Kidney (tissue), 14 donors: ENCODE measurements around the gene FAM170B. TPM values are rescaled to one million over a fixed set of nuclear protein-coding genes. Genes with fewer than 3 reads are reported as not detected.

ENCODE experiments used
- DNase-seq, 5 donors: peaks; one replicate each; pipeline ENCODE4 v3.0.0-alpha.2; 2013 to 2020
- FAIRE-seq: peaks from 2 replicates; lab custom pipeline; 2012; peaks lifted over from hg19 to GRCh38; lab: Jason Lieb, UNC
- H3K27ac ChIP-seq, 2 donors: one replicate each; pipeline ENCODE4 v1.7.0; 2013; ENCODE audit warnings: low read depth in 2 of 2, low read length in 2 of 2, inconsistent platforms in 1 of 2
- H3K27me3 ChIP-seq: one replicate; pipeline ENCODE4 v1.7.1; 2013; ENCODE audit warnings: low read length, inconsistent platforms; ENCODE audit not compliant: control insufficient read depth, insufficient read depth
- H3K36me3 ChIP-seq, 3 donors: one replicate each; pipeline versions ENCODE4 v1.7.0 to v1.7.1; 2013; ENCODE audit warnings: low read length in 3 of 3, control low read depth in 1 of 3, inconsistent platforms in 1 of 3; ENCODE audit not compliant: insufficient read depth in 3 of 3, control insufficient read depth in 2 of 3
- H3K4me1 ChIP-seq, 3 donors: one replicate each; pipeline versions ENCODE4 v1.7.0 to v1.7.1; 2013; ENCODE audit warnings: low read length in 3 of 3, inconsistent platforms in 1 of 3, low read depth in 1 of 3; ENCODE audit not compliant: control insufficient read depth in 2 of 3, insufficient read depth in 2 of 3
- H3K4me3 ChIP-seq, 3 donors: one replicate each; pipeline versions ENCODE4 v1.7.0 to v1.8.1; 2013; ENCODE audit warnings: low read length in 3 of 3, control low read depth in 1 of 3, inconsistent platforms in 1 of 3
- H3K9ac ChIP-seq, 3 donors: one replicate each; pipeline versions ENCODE4 v1.7.0 to v1.7.1; 2013; ENCODE audit warnings: low read length in 3 of 3, control low read depth in 1 of 3, inconsistent platforms in 1 of 3
- H3K9me3 ChIP-seq, 3 donors: one replicate each; pipeline versions ENCODE4 v1.7.0 to v1.7.1; 2013; ENCODE audit warnings: low read length in 3 of 3, control low read depth in 1 of 3, inconsistent platforms in 1 of 3; ENCODE audit not compliant: control insufficient read depth in 2 of 3, insufficient read depth in 1 of 3
- CTCF ChIP-seq: IDR thresholded peaks from 3 replicates; pipeline ENCODE4 v1.5.1; 2012; ENCODE audit warnings: mild to moderate bottlenecking, moderate library complexity, borderline replicate concordance; ENCODE audit not compliant: insufficient read depth; ENCODE audit errors: extremely low read depth
- intact Hi-C: fragments of 100-400 bp; cut with DNase I; formaldehyde crosslinking; loops from one replicate; pipeline ENCODE4 v1.11.1; 2022
- polyA plus RNA-seq: library from polyadenylated mRNA; stranded (reverse); fragments of 350-450 nt; fragmentation: Illumina TruSeq; extraction: RNeasy Lipid Tissue Mini Kit (QIAGEN cat#74804); gene quantifications from one replicate; pipeline ENCODE4 v1.2.3, GENCODE V29; 2014; ENCODE audit warnings: low read depth, low replicate concordance; ENCODE audit not compliant: insufficient read depth
- total RNA-seq: library from RNA; stranded (reverse); fragmentation: NEBNext Ultra II Directional; extraction: Animal tissue kit (Norgen Biotek cat#: 25700); gene quantifications from one replicate; pipeline ENCODE4 v1.2.1, GENCODE V29; 2021
- donor health status: control.
- donor health status: control.
- donor health status: control.
- donor health status: control.
- donor health status: control.
- donor health status: DM: yes; HTN: yes; CAD: no.
- donor health status: Normal renal cell carcinoma (clear cell type).

The FAM170B gene
- total and polyA plus RNA-seq, 2 donors from 2014 or later = not detected

GRCh38 chr10:49165821-49166483, 32.1 kb upstream of the FAM170B start:
- no peak for TF ChIP-seq CTCF
- no peaks in the 10 kb centered on the region for H3K4me1 ChIP-seq
- intact Hi-C loops = loop anchor here (10.0 kb wide), 1 partner anchor 191 kb away; no protein-coding TSS in a partner anchor
- H3K27me3 ChIP-seq = no peaks in the 10 kb centered on the region
- DNase-seq = peak in 3 of 5 donors; percentile 37 to 51 (median 51)
- no peak for FAIRE-seq
- H3K36me3 ChIP-seq = no peaks in the 10 kb centered on the region
- H3K9me3 ChIP-seq = no peaks in the 10 kb centered on the region
- no peak overlapping the region for H3K9ac ChIP-seq
- no peak overlapping the region for H3K4me3 ChIP-seq
- no peak overlapping the region for H3K27ac ChIP-seq

- H3K4me1 ChIP-seq = no peaks in the 10 kb centered on the region
- no peak overlapping the region for H3K4me3 ChIP-seq
- intact Hi-C loops = loop anchor here (10.0 kb wide), 1 partner anchor 190 kb away; no protein-coding TSS in a partner anchor
- H3K27me3 ChIP-seq = no peaks in the 10 kb centered on the region
- no peaks in the 10 kb centered on the region for H3K36me3 ChIP-seq
- TF ChIP-seq CTCF = no peak
- H3K9me3 ChIP-seq = no peaks in the 10 kb centered on the region
- FAIRE-seq (no peak), DNase-seq (no peak)
- H3K9ac ChIP-seq = no peak overlapping the region
- no peak overlapping the region for H3K27ac ChIP-seq
Observed at GRCh38 chr10:49165259-49165658, 31.4 kb upstream of the FAM170B start.

- intact Hi-C loops = loop anchor here (10.0 kb wide), 1 partner anchor 190 kb away; no protein-coding TSS in a partner anchor
- peak in 3 of 5 donors; percentile 30 to 48 (median 37) for DNase-seq
- H3K36me3 ChIP-seq = no peaks in the 10 kb centered on the region
Observed at GRCh38 chr10:49164559-49165188, 30.9 kb upstream of the FAM170B start.

More at GRCh38 chr10:49164559-49165188, 30.9 kb upstream of the FAM170B start:
- H3K4me3 ChIP-seq = no peak overlapping the region
- no peaks in the 10 kb centered on the region for H3K27me3 ChIP-seq
- no peak overlapping the region for H3K9ac ChIP-seq
- FAIRE-seq = no peak
- TF ChIP-seq CTCF = peak; percentile 59
- no peak overlapping the region for H3K27ac ChIP-seq
- no peaks in the 10 kb centered on the region for H3K9me3 ChIP-seq
- no peaks in the 10 kb centered on the region for H3K4me1 ChIP-seq
